A549 (cell line): ENCODE results near the gene XKR7.

ENCODE experiments used
- CTCF ChIP-seq: fragments of >200 bp; sonication (Bioruptor Twin); formaldehyde crosslinking; IDR thresholded peaks from 3 replicates; pipeline ENCODE4 v1.5.1; 2016
- EP300 ChIP-seq, 2 experiments: fragments of >200 bp; sonication (Bioruptor Twin); formaldehyde crosslinking; IDR thresholded peaks; 2 replicates in 1 of 2; 3 replicates in 1 of 2; pipeline ENCODE4 v1.6.1; 2016 to 2017
- ESRRA ChIP-seq: fragments of 150-350 bp; IDR thresholded peaks from 2 replicates; pipeline ENCODE4 v1.6.1; 2014; ENCODE audit warnings: mild to moderate bottlenecking, low read length, borderline replicate concordance
- FOSL2 ChIP-seq, 2 experiments: fragments of 450-650 bp in 1 of 2; fragments of >200 bp in 1 of 2; sonication (Bioruptor Twin) in 1 of 2; formaldehyde crosslinking; IDR thresholded peaks; 2 replicates each; pipeline versions ENCODE4 v1.5.0 to v1.6.1; 2016 to 2020; ENCODE audit warnings: mild to moderate bottlenecking in 1 of 2, moderate library complexity in 1 of 2
- JUN ChIP-seq, 2 experiments: fragments of >200 bp; sonication (Bioruptor Twin); formaldehyde crosslinking; IDR thresholded peaks; 2 replicates in 1 of 2; 3 replicates in 1 of 2; pipeline ENCODE4 v1.6.1; 2016 to 2017
- MYC ChIP-seq: IDR thresholded peaks from 2 replicates; pipeline ENCODE4 v1.6.1; 2012; ENCODE audit warnings: mild to moderate bottlenecking, inconsistent platforms, low read length, improper control_type of control experiment, borderline replicate concordance
- NFE2L2 ChIP-seq: fragments of 150-350 bp; conservative IDR thresholded peaks from 2 replicates; pipeline ENCODE4 v1.6.1; 2014; ENCODE audit warnings: low read length
- POLR2A ChIP-seq: IDR thresholded peaks from 2 replicates; pipeline ENCODE4 v1.6.1; 2012; ENCODE audit warnings: mild to moderate bottlenecking, low read length
- REST ChIP-seq: fragments of 200-600 bp; sonication (generic); IDR thresholded peaks from 2 replicates; pipeline ENCODE4 v1.6.1; 2016; ENCODE audit warnings: antibody characterized with exemption, mild to moderate bottlenecking, moderate library complexity
- TFCP2L1 ChIP-seq: fragments of 250-450 bp; sonication (Bioruptor Pico); IDR thresholded peaks from 2 replicates; pipeline ENCODE4 v1.5.0; 2021; ENCODE audit warnings: mild to moderate bottlenecking
- USF2 ChIP-seq: fragments of 450-650 bp; IDR thresholded peaks from 2 replicates; pipeline ENCODE4 v1.6.1; 2014; ENCODE audit warnings: antibody characterized with exemption
- ZNF302 ChIP-seq: fragments of 250-450 bp; sonication (Bioruptor Pico); IDR thresholded peaks from 2 replicates; pipeline ENCODE4 v1.9.0; 2021; ENCODE audit warnings: inconsistent platforms, mild to moderate bottlenecking, moderate library complexity

GRCh38 chr20:32040142-32040953 lies 72.4 kb downstream of the XKR7 start:
- TF ChIP-seq JUN (IDR thresholded peaks at IDR 0.05) (no peak), POLR2A (no peak), CTCF (no peak), ESRRA (no peak), USF2 (no peak), EP300 (IDR thresholded peaks at IDR 0.05) (no peak), ZNF302 (CRISPR knock-in tag) (no peak), REST (no peak), MYC (no peak), TFCP2L1 (no peak), NFE2L2 (no peak), FOSL2 (IDR thresholded peaks at IDR 0.05) (no peak), FOSL2 (CRISPR knock-in tag; IDR thresholded peaks at IDR 0.05) (no peak)
